Hypothalamus (tissue), 51 donors: Measurements from ENCODE around the gene KERA.

Experiments used
- DNase-seq, 51 donors: peaks; one replicate each; lab custom pipeline; 2025; lab: John Stamatoyannopoulos, UW

The KERA gene

DNA sequence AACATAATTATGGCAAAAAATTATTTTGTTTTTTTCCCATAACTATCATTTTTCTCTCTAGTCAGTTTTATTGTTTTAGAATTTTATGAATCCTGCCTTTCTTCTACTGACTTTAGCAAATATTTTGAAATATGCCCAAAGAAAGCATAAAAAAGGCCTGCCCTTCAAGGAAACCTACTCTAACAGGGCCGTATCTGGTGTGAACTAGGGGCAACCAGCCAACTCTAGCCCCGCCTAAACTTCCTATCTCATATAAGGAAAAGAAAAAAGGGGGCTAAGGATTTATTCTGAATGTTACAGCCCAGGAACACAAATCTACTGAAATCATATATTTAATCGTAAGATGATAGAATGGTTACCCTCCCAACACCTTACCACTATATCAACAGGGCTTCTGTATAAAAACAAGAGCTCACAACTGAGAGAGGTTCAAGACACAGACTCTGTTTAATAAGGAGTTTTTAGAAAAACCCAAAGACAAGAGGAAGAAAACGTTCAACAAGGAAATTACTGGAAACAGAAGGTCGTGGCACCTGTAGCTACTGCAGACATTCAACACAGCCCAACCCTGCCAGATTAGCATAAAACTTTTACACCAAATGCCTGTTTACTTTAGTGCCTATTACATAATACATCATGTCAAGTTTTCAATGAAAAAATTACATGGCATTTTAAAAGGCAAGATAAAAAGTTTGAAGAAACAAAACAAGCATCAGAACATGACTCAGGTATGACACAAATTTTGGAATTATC lies 40.1 kb downstream of the KERA start:
- DNase-seq = no peak

DNA sequence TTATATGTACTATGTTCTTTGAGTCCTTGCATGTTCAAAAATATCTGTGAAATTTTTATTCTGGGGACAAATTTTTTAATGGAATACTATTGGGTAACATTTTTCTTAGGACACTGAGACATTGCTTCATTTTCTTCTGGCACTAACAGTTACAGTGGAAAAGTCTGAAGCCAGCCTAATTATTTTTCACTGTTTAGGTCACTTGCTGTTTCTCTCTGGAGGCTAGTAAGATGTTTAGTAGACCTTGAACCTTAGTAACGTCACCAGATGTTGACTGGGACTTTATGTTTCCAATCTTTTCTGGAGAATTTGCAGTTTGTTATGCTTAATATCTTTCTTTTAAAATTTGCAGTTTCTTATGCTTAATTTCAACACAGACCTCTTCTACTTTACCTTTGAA lies 40.8 kb downstream of the KERA start:
- no peak for DNase-seq

DNA sequence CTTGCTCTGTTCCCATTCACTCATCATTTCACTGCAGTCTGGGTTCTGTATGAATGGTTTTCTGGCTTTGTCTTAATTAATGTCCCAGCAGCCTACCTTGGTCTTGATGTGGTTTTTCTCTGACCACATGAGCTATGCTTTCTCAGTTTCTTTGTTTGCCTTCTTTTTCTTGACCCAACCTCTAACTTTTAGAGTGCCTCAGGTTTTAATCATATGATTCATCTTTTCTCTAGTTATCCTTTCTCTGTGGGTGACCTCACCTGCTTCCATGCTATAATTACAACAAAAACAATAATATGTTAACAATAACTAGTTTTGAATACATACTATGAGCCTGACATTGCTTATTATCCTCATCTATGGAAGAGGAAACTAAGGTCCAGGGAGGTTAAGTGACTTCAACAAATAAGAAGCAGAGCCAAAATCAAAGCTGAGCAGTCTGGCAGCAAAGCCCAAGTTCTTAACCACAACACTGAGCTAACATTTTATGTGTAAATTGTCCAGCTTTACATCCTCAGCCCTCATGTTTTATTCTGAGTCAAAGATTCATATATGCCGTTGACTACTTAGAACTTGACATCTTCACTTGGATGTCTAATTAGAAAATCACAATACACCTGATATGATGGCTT lies 48.4 kb downstream of the KERA start:
- DNase-seq = no peak

DNA sequence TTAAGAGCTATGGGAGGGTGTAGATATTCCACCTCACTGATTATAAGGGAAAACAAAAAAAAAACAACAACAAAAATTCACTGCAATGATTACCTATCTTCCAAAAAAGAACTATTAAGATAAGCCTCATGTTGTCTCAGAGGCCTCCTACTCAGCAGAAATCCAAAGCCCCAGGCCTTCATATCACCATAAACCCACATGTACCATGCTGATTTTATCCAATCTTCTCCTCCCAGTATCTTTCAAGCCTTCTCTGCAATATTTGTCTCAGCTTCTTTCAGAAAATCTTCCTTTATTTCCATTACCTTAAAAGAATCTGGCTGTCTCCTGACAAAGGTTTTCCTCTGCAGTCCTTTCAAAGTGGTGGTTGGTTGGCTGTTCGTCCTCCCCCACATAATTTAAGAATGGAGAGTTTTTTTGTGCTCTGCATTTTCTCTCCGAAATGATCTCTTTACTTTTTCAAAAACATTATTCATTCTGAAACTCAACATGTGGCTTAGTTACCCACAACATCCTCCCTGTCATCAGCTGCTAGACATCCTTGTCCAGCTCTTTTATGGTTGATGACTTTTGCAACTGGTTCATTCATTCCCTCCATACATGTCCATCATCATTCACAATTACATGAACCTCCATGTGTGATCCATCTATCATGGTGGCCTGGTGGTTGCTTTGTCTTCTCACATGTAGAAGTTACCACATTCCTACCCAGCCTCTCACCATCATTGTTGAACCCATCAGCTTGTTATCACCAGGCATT lies 50.1 kb downstream of the KERA start:
- no peak for DNase-seq

DNA sequence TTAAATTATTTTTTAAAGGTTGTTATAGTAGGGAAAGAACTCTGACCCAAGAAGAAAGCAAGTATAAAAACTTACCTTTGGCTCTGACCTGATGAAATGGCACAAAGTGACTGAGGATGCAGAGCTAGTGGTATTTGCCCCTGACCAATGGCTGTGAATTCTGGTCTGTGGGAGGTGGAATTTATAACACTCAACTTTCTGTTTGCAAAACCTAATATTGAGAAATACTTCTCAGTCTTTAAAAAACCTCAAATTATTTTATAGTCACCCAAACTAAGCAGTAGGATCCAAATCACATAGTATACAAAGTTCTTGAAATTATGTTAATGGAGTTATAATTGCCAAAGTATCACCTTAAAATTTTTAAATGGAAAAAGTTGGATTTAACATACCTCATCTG lies 53.0 kb downstream of the KERA start, which contains the start of gene EPYC:
Gene EPYC, minus strand, starts transcription at position 101 of the 400 bp plus-strand sequence. CDS start 2,407 bp downstream, outside the sequence.
- no peak for DNase-seq

DNA sequence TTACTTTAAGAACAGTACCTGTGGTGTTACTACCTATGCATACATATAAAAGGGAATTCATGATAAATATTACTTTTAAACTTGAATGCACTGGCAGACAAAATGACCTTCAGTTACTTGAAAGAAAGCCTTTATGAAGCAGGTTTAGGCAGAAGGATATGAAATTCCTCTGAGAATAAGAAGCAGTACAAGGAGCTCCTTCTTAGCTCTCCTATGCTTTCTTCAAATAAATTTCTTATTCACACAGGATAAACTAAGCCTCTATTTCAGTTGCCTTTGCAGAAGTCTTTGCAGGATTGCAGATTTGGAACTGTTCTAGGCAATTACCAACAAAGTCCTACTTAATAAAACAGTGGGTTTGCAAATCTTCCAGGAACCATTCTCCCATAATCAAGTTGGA lies 54.1 kb downstream of the KERA start:
- no peak for DNase-seq

DNA sequence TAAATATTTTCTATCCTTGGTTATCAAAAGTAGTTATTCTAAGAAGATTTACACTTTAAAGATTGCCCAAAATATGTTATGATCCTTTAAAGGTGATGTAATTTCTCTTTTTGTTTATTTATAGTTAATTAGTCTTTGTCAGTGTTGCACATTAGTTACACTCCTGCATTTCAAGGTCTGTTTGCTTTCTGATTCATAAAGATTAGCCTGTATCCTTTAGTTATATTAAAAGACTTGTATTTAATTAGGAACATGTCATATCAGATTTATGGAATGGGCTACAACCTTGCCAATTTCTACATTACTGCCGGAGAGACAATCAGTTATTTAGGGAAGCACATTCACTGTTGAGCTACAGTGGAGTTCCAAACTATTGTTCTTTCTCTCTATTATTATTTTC lies 56.5 kb downstream of the KERA start:
- no peak for DNase-seq
